ENCODE measurements around the gene PAPPA. TPM values are rescaled to one million over a fixed set of nuclear protein-coding genes. Genes with fewer than 3 reads are reported as not detected.

Gene PAPPA
- total RNA-seq, 1 donor from 2014 or later: 172 TPM

DNA sequence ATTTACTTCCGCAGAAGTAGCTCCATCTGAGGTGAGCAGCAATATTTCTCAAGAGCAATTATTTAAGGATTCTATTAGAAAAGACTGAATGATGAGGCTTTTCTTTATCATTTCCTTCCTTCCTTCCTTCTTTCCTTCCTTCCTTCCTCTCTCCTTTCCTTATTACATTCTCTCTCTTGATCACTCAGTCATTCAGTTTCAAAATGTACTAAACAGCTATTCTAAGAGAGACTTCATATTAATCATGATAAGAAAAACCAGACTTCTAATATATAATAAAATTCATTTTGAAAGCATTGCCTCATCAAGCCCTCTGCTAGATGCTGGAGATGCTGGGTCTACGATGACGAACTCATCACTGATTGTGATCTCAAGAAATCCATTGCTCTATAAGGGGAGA, 30.4 kb upstream of the PAPPA start:
- no peaks in the 10 kb centered on the region for H3K27me3 ChIP-seq (ENCODE audit: insufficient read depth, low read length)
- H3K9ac ChIP-seq (ENCODE audit: low read length): no peak overlapping the region
- DNase-seq (ENCODE audit: low read depth): no peak
- Mint-ChIP-seq H3K4me3 (ENCODE audit: unreplicated experiment) (no peak overlapping the region), H3K27me3 (ENCODE audit: low read depth, unreplicated experiment) (no peaks in the 10 kb centered on the region), H3K9me3 (ENCODE audit: unreplicated experiment) (peaks cover 8% of the 10 kb centered on the region), H3K4me1 (ENCODE audit: low read depth, unreplicated experiment) (peaks cover 6% of the 10 kb centered on the region), H3K27ac (ENCODE audit: unreplicated experiment) (no peak overlapping the region), H3K36me3 (ENCODE audit: low read depth, unreplicated experiment) (no peaks in the 10 kb centered on the region)
- no peak overlapping the region for H3K4me2 ChIP-seq (ENCODE audit: low read length)
- H3K9me3 ChIP-seq (ENCODE audit: insufficient read depth, low read depth, low read length): no peaks in the 10 kb centered on the region
- TF ChIP-seq EZH2 (IDR thresholded peaks at IDR 0.05; ENCODE audit: insufficient read depth, low read length) (no peak), CTCF (IDR thresholded peaks at IDR 0.05; ENCODE audit: insufficient read depth, low read depth, low read length) (no peak)
- no peak overlapping the region for H3K4me3 ChIP-seq (ENCODE audit: insufficient read depth, low read depth, low read length)
- no peaks in the 10 kb centered on the region for H3K36me3 ChIP-seq (ENCODE audit: insufficient read depth, low read length)
- no peak overlapping the region for H2AFZ ChIP-seq (ENCODE audit: low read depth, low read length)
- H3K27ac ChIP-seq (ENCODE audit: low read depth, low read length): no peak overlapping the region
- FAIRE-seq: no peak
- H4K20me1 ChIP-seq (ENCODE audit: insufficient read depth, low read length): no peaks in the 10 kb centered on the region
- no peaks in the 10 kb centered on the region for H3K4me1 ChIP-seq (ENCODE audit: insufficient read depth, low read length)
- H3K79me2 ChIP-seq (ENCODE audit: insufficient read depth, low read length): no peaks in the 10 kb centered on the region

DNA sequence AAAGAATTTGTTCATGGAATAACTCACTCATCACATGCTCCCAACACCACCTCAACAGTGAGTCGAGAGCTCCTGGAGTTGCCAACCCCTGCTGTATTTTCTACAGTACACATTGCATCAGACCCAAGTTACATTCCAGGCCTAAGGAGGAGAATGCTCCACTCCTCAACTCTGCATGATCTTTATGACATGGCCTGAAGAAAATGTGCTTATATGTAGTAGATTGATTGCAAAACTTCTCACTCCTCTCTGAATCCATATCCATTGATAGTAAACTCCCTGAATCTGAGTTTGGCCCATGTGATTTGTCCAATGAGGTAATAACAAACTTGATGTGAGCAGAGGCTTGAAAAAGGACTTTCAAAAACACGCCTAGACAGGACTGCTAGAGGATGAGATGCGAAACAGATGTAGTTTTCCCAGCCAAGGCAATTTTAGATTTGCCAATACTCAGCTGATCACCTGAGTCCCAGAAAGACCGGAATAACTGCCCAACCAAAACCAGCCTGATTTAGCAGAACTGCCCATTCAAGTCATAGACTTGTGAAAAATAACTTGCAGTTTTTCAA, 29.0 kb upstream of the PAPPA start:
- Mint-ChIP-seq H3K27ac (ENCODE audit: unreplicated experiment) (peak overlapping the region; percentile 42), H3K4me1 (ENCODE audit: low read depth, unreplicated experiment) (peaks cover 6% of the 10 kb centered on the region), H3K27me3 (ENCODE audit: low read depth, unreplicated experiment) (no peaks in the 10 kb centered on the region), H3K9me3 (ENCODE audit: unreplicated experiment) (peaks cover 7% of the 10 kb centered on the region), H3K36me3 (ENCODE audit: low read depth, unreplicated experiment) (no peaks in the 10 kb centered on the region), H3K4me3 (ENCODE audit: unreplicated experiment) (no peak overlapping the region)
- Histone ChIP-seq H3K4me3 (ENCODE audit: insufficient read depth, low read depth, low read length) (no peak overlapping the region), H3K4me2 (ENCODE audit: low read length) (no peak overlapping the region), H3K27ac (ENCODE audit: low read depth, low read length) (no peak overlapping the region), H4K20me1 (ENCODE audit: insufficient read depth, low read length) (no peaks in the 10 kb centered on the region), H3K79me2 (ENCODE audit: insufficient read depth, low read length) (no peaks in the 10 kb centered on the region), H3K9me3 (ENCODE audit: insufficient read depth, low read depth, low read length) (no peaks in the 10 kb centered on the region), H3K36me3 (ENCODE audit: insufficient read depth, low read length) (no peaks in the 10 kb centered on the region), H2AFZ (ENCODE audit: low read depth, low read length) (no peak overlapping the region), H3K9ac (ENCODE audit: low read length) (no peak overlapping the region), H3K4me1 (ENCODE audit: insufficient read depth, low read length) (no peaks in the 10 kb centered on the region), H3K27me3 (ENCODE audit: insufficient read depth, low read length) (no peaks in the 10 kb centered on the region)
- TF ChIP-seq CTCF (IDR thresholded peaks at IDR 0.05; ENCODE audit: insufficient read depth, low read depth, low read length): no peak
- TF ChIP-seq EZH2 (IDR thresholded peaks at IDR 0.05; ENCODE audit: insufficient read depth, low read length): no peak
- DNase-seq (ENCODE audit: low read depth) (no peak), FAIRE-seq (no peak)

DNA sequence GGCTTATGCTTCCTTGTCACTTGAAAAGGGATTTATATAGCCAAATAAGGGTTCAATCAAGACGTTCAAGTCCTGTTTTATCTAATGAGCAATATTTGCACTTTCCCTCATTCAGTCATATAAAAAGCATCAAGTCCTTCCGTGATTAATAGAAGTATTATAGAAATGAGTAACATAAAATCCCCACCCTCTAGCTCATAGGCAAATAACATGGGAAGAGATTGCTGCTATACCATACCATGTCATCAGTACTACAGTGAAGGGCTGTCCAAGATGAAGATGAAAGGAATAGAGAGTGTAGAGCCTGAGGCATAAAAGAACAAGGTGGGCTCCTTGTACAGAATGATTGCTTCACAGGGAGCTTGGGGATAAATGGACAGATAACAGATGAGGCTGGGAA, 20.4 kb upstream of the PAPPA start:
- TF ChIP-seq CTCF (IDR thresholded peaks at IDR 0.05; ENCODE audit: insufficient read depth, low read depth, low read length): no peak
- TF ChIP-seq EZH2 (IDR thresholded peaks at IDR 0.05; ENCODE audit: insufficient read depth, low read length): no peak
- Histone ChIP-seq H3K27ac (ENCODE audit: low read depth, low read length) (no peak overlapping the region), H3K9me3 (ENCODE audit: insufficient read depth, low read depth, low read length) (no peaks in the 10 kb centered on the region), H3K27me3 (ENCODE audit: insufficient read depth, low read length) (no peaks in the 10 kb centered on the region), H2AFZ (ENCODE audit: low read depth, low read length) (no peak overlapping the region), H3K4me2 (ENCODE audit: low read length) (no peak overlapping the region), H3K9ac (ENCODE audit: low read length) (no peak overlapping the region), H3K36me3 (ENCODE audit: insufficient read depth, low read length) (no peaks in the 10 kb centered on the region), H3K4me3 (ENCODE audit: insufficient read depth, low read depth, low read length) (no peak overlapping the region), H4K20me1 (ENCODE audit: insufficient read depth, low read length) (no peaks in the 10 kb centered on the region), H3K4me1 (ENCODE audit: insufficient read depth, low read length) (no peaks in the 10 kb centered on the region), H3K79me2 (ENCODE audit: insufficient read depth, low read length) (no peaks in the 10 kb centered on the region)
- no peak for FAIRE-seq
- H3K36me3 Mint-ChIP-seq (ENCODE audit: low read depth, unreplicated experiment): peaks cover 2% of the 10 kb centered on the region
- H3K4me3 Mint-ChIP-seq (ENCODE audit: unreplicated experiment): no peak overlapping the region
- DNase-seq (ENCODE audit: low read depth): no peak
- H3K9me3 Mint-ChIP-seq (ENCODE audit: unreplicated experiment): peaks cover 11% of the 10 kb centered on the region
- H3K27ac Mint-ChIP-seq (ENCODE audit: unreplicated experiment): no peak overlapping the region
- H3K4me1 Mint-ChIP-seq (ENCODE audit: low read depth, unreplicated experiment): peaks cover 4% of the 10 kb centered on the region
- peaks cover 7% of the 10 kb centered on the region for H3K27me3 Mint-ChIP-seq (ENCODE audit: low read depth, unreplicated experiment)
